SK-N-MC (cell line): ENCODE measurements around the gene SERPINE1.

Experiments
- DNase-seq: peaks from one replicate; pipeline ENCODE4 v3.0.0-alpha.2; 2011; ENCODE audit warnings: low read depth, low spot score
- H3K27ac ChIP-seq: fragments of 200-600 bp; sonication (generic); 2 replicates; pipeline ENCODE4 v1.5.1; 2016; ENCODE audit warnings: mixed run types
- H3K36me3 ChIP-seq: fragments of 200-600 bp; sonication (generic); 2 replicates; pipeline ENCODE4 v1.6.1; 2017; ENCODE audit warnings: antibody characterized with exemption, low read length, mixed read lengths; ENCODE audit not compliant: insufficient read depth
- H3K4me3 ChIP-seq: fragments of 200-600 bp; sonication (generic); 2 replicates; pipeline ENCODE4 v1.5.1; 2016
- H3K9ac ChIP-seq: fragments of 200-600 bp; sonication (generic); 2 replicates; pipeline ENCODE4 v1.8.0; 2017; ENCODE audit warnings: mixed run types, mixed read lengths; ENCODE audit not compliant: insufficient read length
- H3K9me3 ChIP-seq: fragments of 200-600 bp; sonication (generic); 2 replicates; pipeline ENCODE4 v1.6.1; 2017; ENCODE audit warnings: low read depth, mild to moderate bottlenecking, antibody characterized with exemption, low read length, moderate library complexity, mixed read lengths
- EZH2 ChIP-seq: fragments of 200-600 bp; sonication (generic); IDR thresholded peaks from one replicate; pipeline ENCODE4 v1.6.1; 2017; ENCODE audit warnings: antibody characterized with exemption
- FOXP2 ChIP-seq: optimal IDR thresholded peaks from 2 replicates; pipeline ENCODE3; 2011; ENCODE audit warnings: mild to moderate bottlenecking, moderate library complexity; ENCODE audit not compliant: insufficient read depth; ENCODE audit errors: extremely low read length, control extremely low read depth
- POLR2AphosphoS5 ChIP-seq: IDR thresholded peaks from 2 replicates; pipeline ENCODE4 v1.6.1; 2012; ENCODE audit warnings: mild to moderate bottlenecking, low read depth, low read length, borderline replicate concordance

The SERPINE1 gene

GRCh38 chr7:101172854-101173751 is 46.2 kb downstream of the SERPINE1 start:
- DNase-seq = no peak
- Histone ChIP-seq H3K4me3 (peak overlapping the region; percentile 70), H3K9ac (no peak overlapping the region), H3K36me3 (no peaks in the 10 kb centered on the region), H3K27ac (no peak overlapping the region), H3K9me3 (no peaks in the 10 kb centered on the region)
- TF ChIP-seq POLR2AphosphoS5 = no peak
- no peak for TF ChIP-seq FOXP2
- TF ChIP-seq EZH2 = no peak

DNA sequence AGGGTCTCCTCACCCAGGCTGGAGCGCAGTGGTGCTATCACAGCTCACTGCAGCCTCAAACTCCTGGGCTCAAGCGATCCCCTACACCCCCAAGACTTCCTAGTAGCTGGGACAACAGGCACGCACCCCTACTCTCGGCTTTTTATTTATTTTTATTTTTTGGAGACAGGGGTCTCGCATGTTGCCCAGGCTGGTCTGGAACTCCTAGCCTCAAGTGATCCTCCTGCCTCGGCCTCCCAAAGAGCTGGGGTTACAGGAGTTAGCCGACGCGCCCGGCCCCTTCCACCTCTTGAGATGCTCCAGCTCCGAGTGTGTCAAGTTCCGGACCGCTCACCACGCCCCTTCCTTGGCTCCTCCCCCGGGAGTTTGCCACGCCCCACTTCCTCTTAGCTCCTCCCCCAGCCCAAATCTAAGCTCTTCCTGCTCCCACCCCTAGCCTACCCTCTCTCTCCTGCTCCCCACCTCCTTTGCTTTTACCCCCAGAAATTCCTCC is 46.9 kb downstream of the SERPINE1 start:
- Histone ChIP-seq H3K9me3 (no peaks in the 10 kb centered on the region), H3K4me3 (peak overlapping the region; percentile 70), H3K9ac (no peak overlapping the region), H3K27ac (no peak overlapping the region), H3K36me3 (no peaks in the 10 kb centered on the region)
- DNase-seq = no peak
- TF ChIP-seq FOXP2 = no peak
- TF ChIP-seq EZH2 = no peak
- no peak for TF ChIP-seq POLR2AphosphoS5

DNA sequence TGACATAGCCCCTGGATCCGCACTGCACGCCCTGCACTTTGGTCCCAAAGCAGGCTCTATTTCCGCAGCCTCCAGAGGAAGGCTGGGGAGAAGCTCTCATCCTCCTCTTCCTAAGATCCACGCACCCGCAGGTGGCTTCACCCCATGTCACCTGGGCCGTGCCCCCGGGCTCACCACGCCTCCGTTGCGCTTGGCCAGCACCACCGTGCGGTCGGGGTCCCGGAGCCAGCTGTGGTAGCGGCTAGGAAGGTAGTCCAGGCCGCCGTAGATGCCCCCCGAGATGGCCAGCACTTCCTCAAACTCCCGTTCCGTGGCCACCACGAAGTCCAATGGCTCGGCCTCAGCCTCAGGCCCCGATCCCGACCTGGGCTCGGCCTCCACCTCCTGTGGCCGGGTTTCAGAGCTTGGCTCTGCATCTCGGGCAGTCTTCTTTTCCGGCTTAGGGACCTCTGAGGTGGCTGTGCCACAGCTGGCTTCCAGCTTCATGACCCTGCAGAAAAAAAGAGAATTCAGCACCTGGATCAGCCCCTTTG is 47.5 kb downstream of the SERPINE1 start:
- DNase-seq = no peak
- Histone ChIP-seq H3K9ac (no peak overlapping the region), H3K9me3 (no peaks in the 10 kb centered on the region), H3K36me3 (no peaks in the 10 kb centered on the region), H3K4me3 (peak overlapping the region; percentile 70; the same call in 1 of the 2 replicates), H3K27ac (no peak overlapping the region)
- TF ChIP-seq FOXP2 (no peak), EZH2 (no peak), POLR2AphosphoS5 (no peak)

DNA sequence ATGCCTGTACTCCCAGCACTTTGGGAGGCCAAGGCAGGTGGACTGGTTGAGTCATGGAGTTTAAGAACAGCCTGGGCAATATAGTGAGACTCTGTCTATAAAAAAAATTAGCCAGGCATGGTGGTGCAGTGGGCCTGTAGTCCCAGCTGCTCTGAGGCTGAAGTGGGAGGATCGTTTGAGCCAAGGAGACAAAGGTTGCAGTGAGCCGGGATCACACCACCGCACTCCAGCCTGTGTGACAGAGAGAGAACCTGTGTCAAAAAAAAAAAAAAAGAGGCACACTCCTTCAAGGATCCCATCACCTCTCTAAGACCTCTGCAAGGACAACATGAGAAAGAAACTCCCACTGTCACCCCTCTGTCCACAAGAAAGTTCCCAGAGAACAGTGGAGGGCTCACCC is 48.8 kb downstream of the SERPINE1 start:
- H3K9ac ChIP-seq = no peak overlapping the region
- no peak overlapping the region for H3K27ac ChIP-seq
- no peak for TF ChIP-seq EZH2
- no peak for TF ChIP-seq POLR2AphosphoS5
- no peak for TF ChIP-seq FOXP2
- H3K36me3 ChIP-seq = no peaks in the 10 kb centered on the region
- H3K9me3 ChIP-seq = no peaks in the 10 kb centered on the region
- H3K4me3 ChIP-seq = no peak overlapping the region
- no peak for DNase-seq

DNA sequence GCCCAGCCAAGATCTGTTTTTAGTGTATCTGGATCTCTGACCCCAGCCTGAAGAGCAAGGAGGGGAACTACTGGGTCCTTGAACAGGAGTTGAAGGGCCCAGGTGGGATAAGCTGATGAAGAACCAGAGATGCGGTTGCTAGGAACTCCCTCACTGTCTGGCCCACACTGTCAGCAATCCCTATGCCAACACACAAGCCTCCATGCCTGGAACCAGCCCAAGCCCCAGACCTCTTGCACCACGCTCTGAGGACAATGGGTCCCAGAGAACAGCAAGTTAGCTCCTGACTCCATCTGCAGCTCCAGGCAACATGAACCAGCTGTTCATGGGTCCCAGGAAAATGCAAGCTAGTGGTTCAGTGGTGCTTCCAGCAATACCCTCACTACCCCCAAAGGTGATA is 50.7 kb downstream of the SERPINE1 start:
- no peak for DNase-seq

DNA sequence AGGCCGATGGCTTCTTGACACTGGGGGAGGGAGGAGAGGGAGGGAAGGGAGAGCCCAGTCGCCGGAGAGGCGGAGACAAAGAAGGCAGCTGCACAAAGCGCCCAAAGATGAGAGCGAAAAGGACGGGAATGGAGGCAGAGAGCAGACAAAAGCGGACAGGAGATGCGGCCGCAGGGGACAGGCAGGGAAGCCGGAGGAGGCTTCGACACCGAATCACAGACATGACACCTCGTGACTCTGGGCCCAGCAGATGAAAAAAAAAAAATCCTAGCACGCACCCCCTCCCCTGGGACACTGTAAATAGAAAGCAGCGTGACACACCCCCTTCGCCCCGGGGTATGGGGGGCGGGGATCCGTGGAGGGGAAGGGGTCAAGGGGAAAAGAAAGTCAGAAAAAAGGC is 52.2 kb downstream of the SERPINE1 start:
- DNase-seq = no peak
- TF ChIP-seq POLR2AphosphoS5 (no peak), FOXP2 (no peak), EZH2 (no peak)
- H3K9ac ChIP-seq = peak overlapping the region; percentile 37
- H3K9me3 ChIP-seq = no peaks in the 10 kb centered on the region
- no peak overlapping the region for H3K27ac ChIP-seq
- no peaks in the 10 kb centered on the region for H3K36me3 ChIP-seq
- H3K4me3 ChIP-seq = peak overlapping the region; percentile 75

More for the DNA sequence above, 50.7 kb downstream of the SERPINE1 start:
- H3K9me3 ChIP-seq = no peaks in the 10 kb centered on the region
- H3K27ac ChIP-seq = no peak overlapping the region
- TF ChIP-seq EZH2 (no peak), POLR2AphosphoS5 (no peak), FOXP2 (no peak)
- H3K4me3 ChIP-seq = no peak overlapping the region
- H3K9ac ChIP-seq = no peak overlapping the region
- no peaks in the 10 kb centered on the region for H3K36me3 ChIP-seq

DNA sequence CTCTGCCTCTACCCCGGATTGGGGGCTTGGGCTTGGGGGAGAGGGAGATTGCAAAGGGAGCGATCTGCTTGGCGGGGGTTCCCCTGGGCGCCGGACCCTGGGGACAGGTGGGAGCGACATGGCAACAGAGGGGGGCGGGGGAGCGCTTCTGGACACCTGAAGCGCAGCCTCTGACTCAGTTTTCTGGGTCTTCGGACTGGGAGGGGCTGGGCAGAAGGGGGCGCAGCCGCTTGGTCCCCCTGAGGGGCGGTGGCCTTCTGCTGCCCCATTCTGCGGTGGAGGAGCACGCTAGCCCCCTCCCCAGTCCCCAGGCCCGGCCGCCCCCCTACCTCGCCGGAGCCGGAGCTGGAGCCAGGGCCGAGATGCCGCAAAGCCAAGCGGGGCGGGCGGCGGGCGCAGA is 52.8 kb downstream of the SERPINE1 start:
- Histone ChIP-seq H3K36me3 (no peaks in the 10 kb centered on the region), H3K4me3 (peak overlapping the region; percentile 75), H3K9ac (no peak overlapping the region), H3K27ac (no peak overlapping the region), H3K9me3 (no peaks in the 10 kb centered on the region)
- TF ChIP-seq EZH2 (no peak), FOXP2 (no peak), POLR2AphosphoS5 (no peak)
- no peak for DNase-seq

GRCh38 chr7:101180130-101180755 is 53.3 kb downstream of the SERPINE1 start, which contains the start of gene NAT16:
NAT16 (minus strand) TSS chr7:101180293; CDS start chr7:101174807, 5,486 bp downstream.
- Histone ChIP-seq H3K4me3 (peak within 1 kb of the TSS; percentile 75), H3K27ac (no peak within 1 kb of the TSS), H3K9ac (peak within 1 kb of the TSS; percentile 37), H3K9me3 (no peaks in the 10 kb centered on the region), H3K36me3 (no peaks in the 10 kb centered on the region)
- TF ChIP-seq EZH2 (no peak), FOXP2 (no peak), POLR2AphosphoS5 (no peak)
- DNase-seq = no peak
